HG03135 (cell line): ENCODE data around the gene KHDC4.

Experiments used
- ATAC-seq: cut with Tn5 transposase; IDR thresholded peaks from one replicate; pipeline ENCODE4 v1.9.1; 2021; ENCODE audit warnings: mild to moderate bottlenecking, moderate library complexity; ENCODE audit not compliant: unreplicated experiment

The KHDC4 gene

DNA sequence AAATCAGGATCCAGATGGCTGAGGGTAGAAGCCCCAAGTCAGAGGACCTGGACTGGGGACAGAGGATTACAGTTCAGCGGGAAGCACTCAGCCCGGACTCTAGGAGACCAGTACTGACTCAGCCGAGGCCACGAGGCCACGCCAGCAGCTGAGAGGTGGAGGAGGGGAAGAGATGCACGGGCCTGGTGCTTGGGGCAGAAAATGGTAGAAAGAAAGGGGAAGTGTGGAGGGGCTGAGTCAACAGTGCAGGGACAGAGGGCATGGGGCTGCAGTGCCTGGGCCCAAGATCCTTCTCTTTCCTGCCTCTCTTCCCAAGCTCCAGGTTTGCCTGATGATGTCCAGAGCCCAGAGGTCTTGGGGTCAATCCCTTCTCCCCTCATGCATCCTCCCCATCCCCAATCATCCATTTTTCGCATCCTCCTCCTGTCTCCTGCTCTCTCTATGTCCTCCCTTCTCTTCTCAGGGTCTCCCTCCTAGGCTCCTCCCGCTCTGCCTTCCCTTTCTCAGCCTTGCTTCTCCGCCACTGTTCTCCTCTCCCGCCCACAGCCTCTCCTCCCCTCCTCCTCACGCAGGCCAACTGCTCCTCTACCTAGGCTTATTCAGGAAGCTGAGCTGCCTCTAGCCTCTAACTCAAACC is 36.4 kb upstream of the KHDC4 start:
- ATAC-seq, result peak; percentile 56

DNA sequence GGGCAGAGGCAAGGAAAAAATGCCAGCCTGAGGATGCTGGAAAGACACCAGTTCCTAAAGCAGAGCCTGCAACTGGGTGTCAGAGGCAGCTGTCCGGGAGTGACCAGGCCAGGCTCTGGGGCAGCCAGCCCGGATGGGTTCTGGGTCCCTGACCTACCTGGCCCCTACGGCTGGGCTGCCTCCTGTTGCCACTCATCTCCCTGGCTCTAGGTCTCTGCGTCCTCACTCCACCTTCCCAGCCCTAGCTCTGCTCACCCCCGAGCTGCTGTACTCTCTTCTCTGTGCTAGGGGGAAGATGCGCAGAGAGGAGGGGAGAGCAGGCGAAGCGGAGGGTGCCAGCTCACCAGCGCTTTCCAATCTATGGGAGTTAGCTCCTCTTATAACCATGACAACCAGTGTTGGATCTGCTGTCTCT is 35.2 kb upstream of the KHDC4 start:
- no peak for ATAC-seq

DNA sequence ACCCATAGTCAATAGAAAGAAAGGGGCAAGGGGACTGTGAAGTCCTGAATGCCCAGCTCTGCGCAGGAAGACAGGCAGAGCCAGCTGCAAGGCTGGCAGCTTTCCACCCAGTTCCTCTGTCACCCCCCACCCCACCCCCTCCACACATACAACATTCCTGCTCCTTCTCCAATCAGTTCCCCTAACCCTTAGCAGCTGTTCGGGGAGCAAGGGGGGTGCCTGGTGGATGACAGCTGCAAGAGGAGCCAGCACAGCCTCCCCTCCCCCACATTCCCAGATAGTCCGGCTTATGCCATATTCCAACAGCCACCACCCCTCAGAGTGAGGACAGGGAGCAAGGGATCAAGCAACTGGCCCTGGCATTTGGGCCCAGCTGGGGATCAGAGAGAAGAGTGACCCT is 34.5 kb upstream of the KHDC4 start:
- ATAC-seq, result no peak

DNA sequence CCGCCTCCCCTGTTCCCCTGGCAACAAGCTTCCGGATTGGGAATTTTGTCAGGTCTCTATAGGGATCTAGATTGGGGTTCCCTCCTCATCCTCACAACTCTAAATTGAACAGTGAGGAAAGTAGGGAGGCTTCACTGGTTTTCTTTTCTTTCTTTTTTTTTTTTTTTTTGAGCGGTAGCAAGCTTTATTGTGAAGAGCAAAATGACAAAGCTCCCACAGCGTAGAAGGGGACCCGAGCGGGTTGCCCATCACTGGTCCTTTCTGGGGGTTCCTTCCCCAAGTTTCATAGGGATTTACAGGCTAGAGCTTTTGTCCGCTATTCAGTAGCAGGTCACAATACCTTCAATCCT is 33.8 kb upstream of the KHDC4 start:
- ATAC-seq, result no peak

DNA sequence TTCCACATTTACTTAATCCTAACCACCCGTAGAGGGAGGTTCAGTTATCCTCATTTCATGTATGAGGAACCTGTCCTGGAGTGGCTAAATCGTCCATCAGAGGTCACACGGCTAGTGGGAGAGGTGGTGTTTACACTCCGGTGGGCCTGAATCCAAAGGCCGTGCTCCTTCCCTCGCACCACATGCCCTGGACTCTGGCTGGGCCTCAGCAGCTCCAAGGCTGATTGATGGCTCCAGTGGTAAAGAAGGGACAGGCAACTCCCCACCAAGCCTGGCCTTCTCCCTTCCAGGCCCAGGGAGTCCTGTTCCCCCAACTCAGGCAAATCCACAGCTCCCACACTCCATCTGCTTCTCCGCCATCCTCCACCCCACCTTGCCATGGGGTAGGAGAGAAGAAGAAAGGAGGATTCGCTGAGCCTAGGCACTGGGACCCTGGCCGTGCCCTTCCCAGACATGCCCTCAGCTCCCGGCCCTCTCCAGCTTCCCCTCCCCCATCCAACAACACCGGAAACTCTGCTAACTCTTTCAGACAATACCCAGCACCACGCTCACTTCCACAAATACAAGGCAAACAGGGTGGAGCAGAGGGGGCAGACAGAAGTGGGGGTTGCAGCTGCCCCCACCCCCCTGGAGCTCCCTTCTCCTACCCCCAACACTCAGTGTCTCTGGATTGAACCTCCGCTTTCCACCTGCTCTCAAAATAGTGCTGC is 33.3 kb upstream of the KHDC4 start:
- ATAC-seq, result no peak

DNA sequence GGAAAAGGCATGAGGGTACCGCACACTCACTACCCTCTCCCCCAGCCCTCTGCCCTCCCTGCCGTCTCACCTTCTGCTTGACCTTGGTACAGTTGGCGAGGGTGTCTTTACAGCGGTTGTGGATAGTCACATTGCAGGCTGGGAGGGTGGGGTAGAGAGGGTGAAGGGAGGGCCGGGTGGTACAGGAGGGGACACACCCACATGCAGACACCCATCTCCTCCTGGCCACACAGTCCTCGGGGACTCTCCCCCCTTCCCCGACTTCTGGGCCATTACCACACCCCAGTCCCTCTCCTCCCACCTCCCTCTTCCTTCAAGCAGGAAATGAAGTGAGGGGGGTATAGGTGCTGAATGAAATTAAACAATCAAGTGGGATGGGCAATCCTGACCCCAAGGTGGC is 32.5 kb upstream of the KHDC4 start:
- ATAC-seq, result no peak

DNA sequence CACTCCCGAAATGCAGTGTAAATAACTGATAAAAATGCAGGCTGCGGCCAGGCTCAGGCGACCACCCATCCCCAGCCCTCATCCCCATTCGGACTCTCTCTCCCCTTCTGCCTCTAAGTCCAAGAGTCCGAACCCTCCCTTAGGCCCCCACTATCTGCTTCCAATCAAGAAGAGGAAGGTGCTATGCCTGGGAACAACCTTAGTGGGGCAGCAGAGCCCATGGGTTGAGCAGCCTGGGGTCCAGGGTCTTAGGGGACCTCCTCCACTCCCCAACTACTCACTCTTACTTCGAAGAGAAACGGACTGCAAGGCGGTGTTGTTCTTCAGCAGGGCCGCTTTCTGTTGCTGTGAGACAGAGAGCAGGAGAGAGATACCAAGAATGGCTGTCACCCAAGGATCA is 31.9 kb upstream of the KHDC4 start:
- no peak for ATAC-seq

DNA sequence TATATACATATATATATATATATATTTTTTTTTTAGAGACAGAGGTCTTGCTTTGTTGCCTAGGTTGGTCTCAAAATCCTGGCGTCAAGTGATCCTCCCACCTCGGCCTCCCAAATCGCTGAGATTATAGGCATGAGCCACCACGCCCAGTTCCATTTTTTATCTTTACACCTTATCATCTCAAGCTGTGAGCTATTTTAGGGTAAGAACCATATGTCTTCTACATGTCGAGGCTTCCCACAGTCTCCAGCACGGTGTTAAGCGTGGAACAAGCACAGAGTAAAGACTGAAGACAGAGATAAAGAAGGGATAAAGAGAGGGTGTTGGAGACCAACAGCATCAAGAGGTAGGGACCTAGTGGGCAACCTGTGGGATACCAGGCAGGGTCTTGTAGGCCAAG is 30.0 kb upstream of the KHDC4 start:
- no peak for ATAC-seq

DNA sequence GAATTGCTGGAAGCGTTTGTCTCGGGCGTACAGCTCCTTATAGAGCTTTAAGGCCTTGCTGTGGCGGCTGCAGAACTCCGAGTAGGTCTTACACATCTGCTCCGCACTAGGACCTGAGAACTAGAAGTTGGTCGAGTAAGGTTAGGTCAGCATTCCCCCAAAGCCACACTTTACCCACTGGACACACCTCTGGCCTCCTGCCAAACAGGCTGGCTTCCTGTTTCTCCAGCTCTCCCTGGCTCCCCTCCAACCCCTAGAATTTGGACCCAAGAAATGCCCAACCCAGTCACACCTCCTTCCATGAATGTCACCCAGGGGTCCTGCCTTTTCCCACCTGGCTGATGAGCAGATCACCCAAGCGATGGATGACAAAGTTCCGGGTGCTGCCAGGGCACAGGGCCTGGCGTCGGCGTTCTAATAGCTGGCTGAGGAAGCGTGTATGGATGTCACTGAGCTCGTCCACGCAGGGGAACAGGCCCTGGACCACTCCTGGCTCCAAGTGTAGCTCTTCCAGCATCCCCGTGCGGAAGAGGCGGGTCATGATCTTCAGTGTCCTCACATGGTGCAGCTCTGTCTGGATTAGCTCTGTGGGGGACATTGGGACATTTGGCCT is 28.5 kb upstream of the KHDC4 start:
- ATAC-seq, result no peak

DNA sequence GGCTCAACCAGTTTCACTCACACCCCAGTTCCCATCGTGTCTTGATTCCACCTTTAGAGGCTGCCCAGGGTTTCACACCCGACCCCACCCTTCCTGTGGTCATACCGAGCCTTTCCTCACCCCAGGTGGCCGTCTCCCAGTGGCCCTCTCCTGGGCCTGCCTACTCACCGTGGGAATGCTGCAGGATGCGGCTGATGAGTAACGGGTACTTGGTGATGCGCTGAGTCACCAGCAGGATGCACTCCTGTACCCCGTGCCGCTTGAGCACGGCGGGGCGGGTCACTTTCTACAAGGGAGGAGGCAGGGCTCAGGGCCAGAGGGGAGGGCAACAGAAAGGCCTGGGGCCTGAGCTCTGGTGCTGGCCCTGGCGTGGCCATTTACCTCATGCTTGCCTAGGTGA is 27.7 kb upstream of the KHDC4 start:
- ATAC-seq, result no peak

DNA sequence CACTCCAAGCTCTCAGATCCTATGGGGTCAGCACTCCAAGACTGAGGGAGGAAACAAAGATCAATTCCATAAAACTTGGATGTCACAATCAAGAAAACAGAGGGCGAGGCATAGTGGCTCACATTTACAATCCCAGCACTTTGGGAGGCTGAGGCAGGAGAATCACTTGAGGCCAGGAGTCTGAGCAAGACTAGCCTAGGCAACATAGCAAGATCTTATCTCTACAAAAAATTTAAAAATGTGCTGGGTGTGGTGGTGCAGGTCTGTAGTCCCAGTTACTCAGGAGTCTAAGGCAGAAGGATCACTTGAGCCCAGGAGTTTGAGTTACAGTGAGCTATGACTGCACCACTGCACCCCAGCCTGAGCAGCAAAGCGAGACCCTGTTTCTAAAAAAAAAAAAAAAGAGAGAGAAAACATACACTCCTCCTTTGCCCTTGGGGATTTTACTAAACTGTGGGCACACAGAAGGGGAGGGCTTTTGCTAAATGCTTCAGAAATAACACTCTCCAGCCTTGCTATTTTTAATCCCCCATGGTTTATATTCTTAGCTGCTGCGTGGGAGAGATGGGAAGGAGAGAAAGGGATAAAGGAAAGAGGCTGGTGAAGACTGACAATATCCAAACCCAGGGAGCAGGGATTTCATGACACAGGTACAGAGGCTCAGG is 26.0 kb upstream of the KHDC4 start:
- no peak for ATAC-seq

DNA sequence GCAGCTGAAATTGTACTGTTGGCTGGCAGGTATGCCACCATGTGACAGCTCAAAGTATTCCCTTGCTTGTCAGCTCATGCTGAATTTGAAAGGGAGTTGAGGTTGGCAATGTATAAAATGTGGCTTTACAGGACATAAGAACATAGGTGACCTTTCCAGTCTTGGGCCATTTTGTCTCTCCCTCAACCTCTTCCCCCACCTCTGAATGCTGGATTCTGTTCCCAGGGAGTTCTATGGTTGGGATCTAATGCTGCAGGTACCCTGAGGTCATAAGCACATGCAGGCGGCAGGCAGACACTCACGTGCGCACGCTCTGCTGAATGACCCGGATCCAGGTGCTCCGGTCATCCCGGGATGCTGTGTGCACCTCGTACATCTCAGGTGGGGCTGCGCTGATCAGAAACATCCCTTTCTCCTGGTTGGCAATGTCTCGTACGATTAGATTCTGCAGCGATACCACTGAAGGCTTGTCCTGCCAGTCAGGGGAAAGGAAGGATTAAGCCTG is 23.2 kb upstream of the KHDC4 start:
- ATAC-seq, result no peak

DNA sequence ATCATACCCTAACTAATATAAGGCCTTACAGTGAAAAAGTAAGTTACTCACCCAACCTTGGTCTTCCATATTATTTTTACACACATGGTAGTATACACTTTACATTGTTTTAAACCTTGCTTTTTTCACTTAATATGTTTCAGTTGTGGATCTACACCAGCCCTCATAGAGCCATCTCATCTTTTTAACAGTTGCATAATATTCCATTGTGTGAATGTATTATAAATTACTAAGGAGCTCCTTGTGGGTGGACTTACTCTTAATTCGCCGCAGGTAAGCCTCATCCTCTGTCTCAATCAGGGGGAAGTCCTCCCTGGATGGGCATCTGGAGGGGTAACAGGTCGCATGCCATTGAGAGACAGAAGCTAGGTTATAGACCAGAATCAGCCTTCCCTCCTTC is 20.4 kb upstream of the KHDC4 start:
- ATAC-seq, result no peak

DNA sequence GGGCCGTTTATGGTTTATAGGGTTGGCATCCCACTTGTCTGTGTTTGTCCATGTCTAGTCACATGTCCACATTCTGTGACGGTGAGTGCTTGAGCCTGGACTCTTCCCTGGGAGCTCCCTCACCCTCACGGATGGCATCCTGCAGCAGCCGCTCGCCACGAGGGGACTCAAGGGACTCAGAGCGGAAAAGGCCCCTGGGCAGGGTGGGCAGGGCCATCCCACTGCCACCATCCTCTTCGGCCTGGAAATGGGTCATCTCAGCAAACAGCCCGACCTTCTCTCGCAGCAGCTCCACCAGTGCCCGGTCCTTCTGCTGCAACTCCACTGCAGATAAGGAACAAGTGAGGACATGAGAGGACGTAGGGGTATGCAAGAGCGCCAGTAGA is 18.3 kb upstream of the KHDC4 start:
- no peak for ATAC-seq

DNA sequence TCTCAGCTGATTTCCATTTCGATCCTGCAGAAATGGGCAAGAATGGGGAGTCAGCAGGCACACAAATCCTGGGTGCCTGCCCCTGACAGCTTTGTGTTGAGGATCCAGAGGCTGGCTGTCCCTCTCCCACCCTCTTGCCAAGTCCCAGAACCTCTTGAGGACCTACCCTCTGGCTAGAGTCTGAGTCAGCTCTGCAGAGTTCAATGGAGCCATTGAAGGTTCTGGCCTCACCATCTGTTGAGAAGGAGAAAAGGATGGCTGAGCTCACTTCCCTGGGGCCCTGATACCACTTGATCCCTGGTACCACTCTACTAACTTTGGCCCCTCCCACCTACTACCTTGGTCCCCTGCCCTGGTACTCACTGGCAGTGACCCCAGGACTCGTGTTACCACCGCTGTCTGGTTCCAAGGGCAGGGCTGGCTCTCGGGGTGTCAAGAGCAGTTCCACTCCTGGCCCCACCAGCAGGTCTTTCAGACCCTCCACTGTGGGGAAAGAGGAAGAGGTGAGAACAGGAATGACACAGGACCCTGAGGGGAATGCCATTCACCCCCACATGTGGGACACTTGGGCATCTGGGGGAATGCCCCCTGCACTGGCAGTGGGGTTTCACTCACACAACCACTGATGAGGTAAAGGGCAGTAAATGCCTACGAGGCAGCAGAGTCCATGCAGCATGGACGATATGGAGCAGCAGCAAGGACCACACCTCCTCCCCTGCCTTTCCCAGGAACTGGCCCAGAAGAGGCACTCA is 17.7 kb upstream of the KHDC4 start:
- no peak for ATAC-seq

DNA sequence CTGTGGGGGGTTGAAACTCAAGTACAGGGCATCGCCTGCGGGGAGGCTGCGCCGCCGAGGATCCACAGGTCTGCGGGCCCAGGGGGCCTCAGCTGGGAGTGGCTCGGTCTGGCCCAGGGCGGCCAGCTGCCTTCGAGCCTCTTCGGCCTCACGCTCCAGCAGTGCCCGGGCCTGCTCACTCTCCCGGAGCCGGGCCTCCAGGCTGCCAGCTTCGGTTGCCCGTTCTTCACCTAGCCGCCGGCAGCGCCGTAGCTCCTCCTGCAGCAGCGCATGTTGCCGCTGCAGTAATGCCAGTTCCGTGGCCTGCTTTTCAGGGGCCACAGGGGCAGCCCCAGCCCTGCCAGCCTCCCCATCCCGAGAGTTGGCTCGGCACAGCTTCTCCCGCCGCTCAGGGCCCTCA is 16.6 kb upstream of the KHDC4 start:
- ATAC-seq, result no peak

DNA sequence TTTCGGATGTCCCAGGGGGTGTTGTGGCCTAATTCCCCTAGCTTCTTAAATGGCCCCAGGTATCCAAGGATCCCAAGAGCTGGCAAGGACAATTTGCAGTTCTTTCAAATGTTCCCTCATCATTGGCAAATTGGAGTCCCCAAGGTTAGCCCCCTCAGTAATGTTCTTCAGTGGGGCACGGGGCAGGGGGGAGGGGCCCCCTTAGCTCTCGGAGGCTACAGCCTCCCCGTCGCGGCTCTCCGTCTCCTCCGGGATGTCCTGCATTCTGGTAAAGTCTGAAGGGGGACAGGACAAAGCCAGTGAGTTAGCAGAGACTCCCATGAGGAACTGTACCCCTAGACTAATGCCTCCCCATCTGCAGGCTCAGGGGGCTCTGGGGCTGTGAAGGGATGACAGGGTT is 13.5 kb upstream of the KHDC4 start:
- no peak for ATAC-seq

DNA sequence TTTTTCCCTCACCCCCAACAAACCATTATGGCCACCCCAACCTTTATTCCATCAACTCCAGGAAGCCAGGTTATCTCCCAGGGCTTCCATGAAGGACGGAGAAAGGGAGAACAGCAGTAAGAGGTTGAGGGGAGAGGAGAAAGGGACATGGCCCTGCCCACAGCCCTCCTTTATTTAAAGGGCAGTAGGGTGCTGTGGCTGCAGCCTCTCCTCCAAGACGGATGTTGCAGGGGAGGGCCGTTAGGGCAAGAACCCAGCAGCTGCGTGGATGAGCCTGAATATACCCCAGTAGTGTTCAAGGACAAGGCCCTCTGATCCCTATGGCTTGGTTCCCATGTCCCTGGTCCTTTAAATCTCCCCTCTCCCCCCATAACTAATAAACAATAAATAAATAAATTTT is 13.1 kb upstream of the KHDC4 start:
- no peak for ATAC-seq

DNA sequence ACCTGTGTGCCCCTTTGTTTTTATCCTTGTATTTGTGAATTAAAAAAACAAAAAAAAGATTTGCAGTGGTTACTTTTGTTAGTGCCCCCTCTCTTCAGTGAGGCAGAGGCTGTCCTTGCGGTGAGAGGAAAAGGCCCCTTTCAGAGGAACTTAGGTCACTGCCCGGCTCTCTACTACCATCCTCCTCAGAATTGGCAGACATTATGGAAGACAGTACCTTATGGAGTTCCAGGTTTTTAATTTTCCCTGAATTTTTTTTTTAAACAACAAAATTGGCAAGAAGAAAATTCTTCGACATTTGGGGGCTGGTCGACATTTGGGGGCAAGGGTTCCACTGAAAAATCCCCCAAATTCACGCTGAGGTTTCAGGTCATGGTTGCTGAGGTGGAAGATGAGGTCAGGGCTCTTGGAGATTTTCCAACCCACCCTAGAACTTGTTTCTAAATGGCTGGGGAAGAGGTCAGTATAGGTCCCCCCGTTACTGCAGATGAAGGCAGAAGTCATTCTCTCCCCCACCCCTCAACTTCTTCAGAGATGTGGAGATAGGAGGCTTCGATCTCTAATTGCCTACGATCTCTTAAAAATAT is 12.5 kb upstream of the KHDC4 start:
- ATAC-seq, result no peak

DNA sequence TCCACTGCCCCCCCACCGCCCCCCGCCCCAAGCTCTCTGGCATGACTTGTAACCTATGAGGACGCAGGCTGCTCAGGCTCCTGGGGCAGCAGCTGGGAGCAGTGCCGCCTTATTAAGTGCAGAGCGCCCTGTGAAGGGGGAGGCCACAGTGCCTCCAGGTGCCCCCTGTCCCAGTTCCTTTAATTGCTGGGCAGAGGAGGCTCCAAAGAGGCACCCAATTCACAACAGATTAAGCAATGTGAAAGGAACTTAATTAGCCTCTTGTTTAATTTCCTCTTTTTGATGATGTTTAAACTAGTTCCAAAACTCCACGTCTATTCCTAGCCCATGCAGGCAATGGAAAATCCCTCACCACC is 10.2 kb upstream of the KHDC4 start:
- ATAC-seq, result no peak

DNA sequence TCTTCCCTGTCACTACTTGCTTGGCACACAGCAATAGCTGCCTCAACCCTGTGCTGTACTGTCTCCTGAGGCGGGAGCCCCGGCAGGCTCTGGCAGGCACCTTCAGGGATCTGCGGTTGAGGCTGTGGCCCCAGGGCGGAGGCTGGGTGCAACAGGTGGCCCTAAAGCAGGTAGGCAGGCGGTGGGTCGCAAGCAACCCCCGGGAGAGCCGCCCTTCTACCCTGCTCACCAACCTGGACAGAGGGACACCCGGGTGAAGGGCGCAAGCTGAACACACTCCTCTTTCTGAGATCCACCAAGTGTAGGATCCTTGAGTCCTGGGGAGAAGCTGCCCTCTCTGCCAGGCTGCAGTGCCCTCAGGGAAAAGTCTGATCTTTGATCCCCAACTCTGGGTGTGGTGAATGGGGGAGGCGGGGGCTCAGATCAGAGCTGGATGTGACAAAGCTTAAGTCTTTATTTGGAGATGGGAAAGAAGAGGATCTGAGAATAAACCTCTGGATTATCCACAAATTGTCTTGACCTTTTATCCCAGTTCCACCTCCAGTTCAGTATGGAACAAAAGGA is 8.4 kb upstream of the KHDC4 start:
- no peak for ATAC-seq
